Fibroblast of pulmonary artery (primary cell): Measurements from ENCODE around the gene SAA4.

Experiments
- DNase-seq: peaks from one replicate; pipeline ENCODE4 v3.0.0-alpha.2; 2010; ENCODE audit warnings: low read depth
- H3K4me3 ChIP-seq: replicated peaks from 2 replicates; pipeline ENCODE4 v1.5.1; 2011; ENCODE audit warnings: low read depth, mild to moderate bottlenecking, control low read depth, low read length, moderate library complexity
- CTCF ChIP-seq: IDR thresholded peaks from 2 replicates; pipeline ENCODE4 v1.5.1; 2011; ENCODE audit warnings: mild to moderate bottlenecking, control low read depth, low read length, inconsistent platforms; ENCODE audit errors: missing control alignments

The SAA4 gene

DNA sequence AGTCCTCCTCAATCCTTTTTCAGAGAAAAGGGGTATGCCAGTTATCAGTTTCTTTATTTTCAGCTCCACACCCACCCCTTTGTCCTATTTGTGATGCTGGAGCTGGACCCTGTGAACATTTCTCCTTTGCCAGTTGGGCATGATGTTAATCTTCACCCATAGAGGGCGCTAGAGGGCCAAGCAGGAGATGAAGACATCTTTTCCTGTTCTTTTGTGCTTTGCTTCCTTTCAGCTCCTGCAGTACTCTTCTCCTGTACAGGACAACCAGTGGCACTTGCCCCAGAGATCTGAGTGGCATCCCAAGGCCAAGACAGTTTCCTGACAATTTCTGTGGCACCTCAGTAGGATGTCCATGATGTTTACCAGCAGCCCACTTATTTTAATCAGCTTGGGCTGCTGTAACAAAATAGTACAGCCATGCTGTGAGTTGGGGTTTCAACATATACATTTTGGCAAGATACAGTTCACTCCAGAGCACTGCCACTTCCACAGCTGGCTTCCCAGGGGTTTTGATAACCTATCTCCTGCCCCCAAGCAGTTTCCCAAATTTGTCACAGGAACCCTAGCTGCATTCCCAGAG is 7.3 kb upstream of the SAA4 start:
- no peak overlapping the region for H3K4me3 ChIP-seq
- DNase-seq = peak; percentile 86
- peak; percentile 94 for TF ChIP-seq CTCF

DNA sequence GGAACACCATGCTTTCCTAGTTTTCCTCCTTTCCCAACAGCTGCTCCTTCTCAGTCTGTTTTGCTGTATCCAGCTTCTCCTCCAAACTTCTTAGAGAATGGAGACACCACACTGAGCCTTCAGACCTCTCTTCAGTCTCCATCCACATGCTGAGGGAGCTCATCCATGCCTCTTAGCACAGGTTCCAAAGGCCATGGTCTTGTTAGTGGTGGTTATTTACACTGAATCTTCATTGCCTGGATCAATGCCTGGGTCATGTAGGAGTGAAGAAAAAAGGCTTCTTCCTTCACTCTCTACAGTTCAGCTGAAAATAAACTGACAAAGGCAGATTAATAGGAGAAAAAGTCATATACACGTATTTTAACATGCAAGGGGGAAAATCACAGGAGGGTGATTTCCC is 3.1 kb upstream of the SAA4 start:
- no peak for TF ChIP-seq CTCF
- DNase-seq = no peak
- no peak overlapping the region for H3K4me3 ChIP-seq

- DNase-seq = no peak
- no peak for TF ChIP-seq CTCF
- no peak overlapping the region for H3K4me3 ChIP-seq
These were observed 938 bp downstream of the SAA4 start for GRCh38 chr11:18235394-18236334.

DNA sequence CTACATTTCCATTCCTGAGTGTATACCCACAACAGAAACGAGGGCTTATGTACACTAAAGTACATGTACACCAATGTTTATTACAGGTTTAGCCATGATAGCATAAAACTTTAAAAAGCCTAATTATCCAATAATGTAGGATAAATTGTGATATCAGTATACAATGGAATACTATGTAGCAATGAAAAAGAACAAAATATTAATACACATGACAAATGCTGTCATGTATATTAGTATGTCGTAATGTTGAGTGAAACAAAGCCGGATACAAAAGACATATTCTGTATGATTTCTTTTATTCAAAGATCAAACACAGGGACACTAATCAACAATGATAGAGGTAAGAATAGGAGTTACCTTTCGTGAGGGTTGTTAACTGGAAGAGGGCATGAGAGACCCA is 2.7 kb downstream of the SAA4 start:
- no peak for DNase-seq
- TF ChIP-seq CTCF = no peak

GRCh38 chr11:18230859-18231258 is 5.7 kb downstream of the SAA4 start:
- no peak overlapping the region for H3K4me3 ChIP-seq
- no peak for TF ChIP-seq CTCF
- no peak for DNase-seq

More for the DNA sequence above, 2.7 kb downstream of the SAA4 start:
- no peak overlapping the region for H3K4me3 ChIP-seq

DNA sequence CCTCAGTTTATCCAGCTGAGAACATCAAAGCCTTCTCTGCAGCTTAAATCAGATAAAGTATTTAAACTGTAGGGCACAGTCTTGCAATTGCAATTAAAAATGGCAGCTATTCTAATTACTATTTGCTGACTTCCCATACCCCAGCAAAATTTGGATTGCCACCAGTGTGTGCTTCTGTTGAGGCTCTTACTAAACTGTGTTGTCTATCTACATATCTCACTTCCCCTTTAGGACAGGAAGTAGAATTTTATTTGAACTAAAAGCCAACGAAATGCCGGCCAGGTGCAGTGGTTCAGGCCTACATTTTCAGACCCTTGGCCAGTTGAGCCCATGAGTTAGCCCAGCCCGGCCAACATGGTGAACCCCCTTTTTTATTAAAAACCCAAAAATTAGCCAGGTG is 7.1 kb downstream of the SAA4 start:
- no peak for TF ChIP-seq CTCF
- DNase-seq = no peak
- H3K4me3 ChIP-seq = no peak overlapping the region
